ENCODE results near the gene PDIA5.

Gene PDIA5

GRCh38 chr3:123021996-123022510, 44.8 kb upstream of the PDIA5 start:
- no peak for DNase-seq (ENCODE audit: low read depth, low spot score)
- in situ Hi-C loops (cut with HindIII; ENCODE audit: low sequenced_read_pairs), result no loop called here
- no peak overlapping the region for H3K4me3 ChIP-seq (ENCODE audit: low read depth, low read length)
- no peak for TF ChIP-seq CTCF (IDR thresholded peaks at IDR 0.05; ENCODE audit: low read depth, low read length)

- no peak for DNase-seq (ENCODE audit: low read depth, low spot score)
- in situ Hi-C loops (cut with HindIII; ENCODE audit: low sequenced_read_pairs), result no loop called here
- H3K4me3 ChIP-seq (ENCODE audit: low read depth, low read length), result no peak overlapping the region
- TF ChIP-seq CTCF (IDR thresholded peaks at IDR 0.05; ENCODE audit: low read depth, low read length), result no peak
Observed at GRCh38 chr3:123024056-123024455, 42.8 kb upstream of the PDIA5 start.

- in situ Hi-C loops (cut with HindIII; ENCODE audit: low sequenced_read_pairs), result no loop called here
- H3K4me3 ChIP-seq (ENCODE audit: low read depth, low read length), result peak overlapping the region; percentile 5
- DNase-seq (ENCODE audit: low read depth, low spot score), result no peak
- TF ChIP-seq CTCF (IDR thresholded peaks at IDR 0.05; ENCODE audit: low read depth, low read length), result no peak
Observed at GRCh38 chr3:123025642-123026521, 40.9 kb upstream of the PDIA5 start.

GRCh38 chr3:123026565-123027291, 40.1 kb upstream of the PDIA5 start:
- DNase-seq (ENCODE audit: low read depth, low spot score), result no peak
- in situ Hi-C loops (cut with HindIII; ENCODE audit: low sequenced_read_pairs), result no loop called here
- H3K4me3 ChIP-seq (ENCODE audit: low read depth, low read length), result peak overlapping the region; percentile 5
- TF ChIP-seq CTCF (IDR thresholded peaks at IDR 0.05; ENCODE audit: low read depth, low read length), result no peak

GRCh38 chr3:123027292-123028232, 39.3 kb upstream of the PDIA5 start, which contains the start of gene SEMA5B:
Gene SEMA5B (minus strand): TSS chr3:123027763. CDS start chr3:122961263, 66,500 bp downstream.
- in situ Hi-C loops (cut with HindIII; ENCODE audit: low sequenced_read_pairs), result no loop called here
- TF ChIP-seq CTCF (IDR thresholded peaks at IDR 0.05; ENCODE audit: low read depth, low read length), result peak; percentile 11
- DNase-seq (ENCODE audit: low read depth, low spot score), result no peak

More at GRCh38 chr3:123027292-123028232, 39.3 kb upstream of the PDIA5 start, which contains the start of gene SEMA5B:
- H3K4me3 ChIP-seq (ENCODE audit: low read depth, low read length), result peak within 1 kb of the TSS; percentile 26

All from astrocyte of the spinal cord (primary cell).